GM19468 (cell line): Measurements from ENCODE around the gene TFCP2L1.

Experiments
- ATAC-seq: cut with Tn5 transposase; IDR thresholded peaks from one replicate; pipeline ENCODE4 v1.9.1; 2021; ENCODE audit warnings: mild to moderate bottlenecking, moderate library complexity, moderate number of reproducible peaks; ENCODE audit not compliant: unreplicated experiment; ENCODE audit errors: extremely low read depth

TFCP2L1 gene

GRCh38 chr2:121185111-121185510 lies 99.9 kb downstream of the TFCP2L1 start:
- no peak for ATAC-seq

- no peak for ATAC-seq
These were observed 100.6 kb downstream of the TFCP2L1 start for GRCh38 chr2:121184248-121184862.

- no peak for ATAC-seq
These were observed 102.5 kb downstream of the TFCP2L1 start for GRCh38 chr2:121182520-121182919.

DNA sequence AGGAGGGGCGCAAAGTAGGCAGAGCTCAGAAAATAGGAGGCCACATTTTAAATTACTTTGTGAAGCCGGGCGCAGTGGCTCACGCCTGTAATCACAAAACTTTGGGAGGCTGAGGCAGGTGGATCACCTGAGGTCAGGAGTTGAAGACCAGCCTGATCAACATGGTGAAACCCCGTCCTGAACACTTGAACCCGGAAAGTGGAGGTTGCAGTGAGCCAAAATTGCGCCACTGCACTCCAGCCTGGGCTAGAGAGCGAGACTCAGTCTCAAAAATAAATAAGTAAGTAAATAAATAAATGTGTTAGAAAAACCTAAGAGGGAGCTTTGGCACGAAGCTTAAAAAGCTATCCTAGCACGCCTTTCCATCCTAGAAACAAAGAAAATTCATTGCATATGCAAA lies 105.5 kb downstream of the TFCP2L1 start:
- ATAC-seq: no peak

DNA sequence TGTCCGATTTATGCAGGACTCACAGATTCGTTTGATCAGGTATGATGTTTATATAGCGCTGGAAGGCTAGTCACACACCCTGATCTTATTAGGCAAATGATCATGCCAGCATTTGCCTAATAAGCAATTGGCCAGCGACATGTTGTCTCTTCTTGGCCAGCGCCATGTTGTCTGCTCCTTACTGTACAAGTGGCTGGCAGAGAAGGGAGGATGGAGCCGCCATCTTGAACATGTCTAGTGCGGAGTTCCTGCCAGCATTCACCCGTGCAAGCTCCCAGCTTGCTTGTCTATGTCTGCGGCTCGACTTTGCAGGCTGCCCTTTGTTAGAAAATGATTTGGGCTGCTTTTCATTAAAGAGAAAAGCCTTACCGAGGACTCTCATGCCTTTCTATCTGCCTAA lies 106.3 kb downstream of the TFCP2L1 start:
- ATAC-seq: no peak

DNA sequence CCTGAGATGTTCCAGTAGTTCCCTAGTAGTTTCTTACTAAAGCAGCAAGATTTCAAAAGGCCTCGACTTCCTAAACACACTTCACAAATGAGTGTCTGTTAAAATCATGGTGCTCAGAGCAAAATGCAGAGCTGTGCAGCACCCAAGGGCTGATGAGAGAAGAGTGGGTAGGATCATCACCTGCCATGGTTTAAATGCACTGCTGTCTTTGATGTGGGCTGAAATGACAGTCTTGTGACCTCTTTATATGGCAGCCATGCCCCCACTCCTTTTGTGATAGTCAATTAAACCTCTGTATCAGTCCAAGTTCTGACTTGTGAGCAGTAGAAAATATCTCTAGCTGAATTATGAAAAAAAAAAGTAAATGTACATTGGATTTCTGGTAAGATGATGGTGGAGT lies 107.1 kb downstream of the TFCP2L1 start:
- no peak for ATAC-seq

DNA sequence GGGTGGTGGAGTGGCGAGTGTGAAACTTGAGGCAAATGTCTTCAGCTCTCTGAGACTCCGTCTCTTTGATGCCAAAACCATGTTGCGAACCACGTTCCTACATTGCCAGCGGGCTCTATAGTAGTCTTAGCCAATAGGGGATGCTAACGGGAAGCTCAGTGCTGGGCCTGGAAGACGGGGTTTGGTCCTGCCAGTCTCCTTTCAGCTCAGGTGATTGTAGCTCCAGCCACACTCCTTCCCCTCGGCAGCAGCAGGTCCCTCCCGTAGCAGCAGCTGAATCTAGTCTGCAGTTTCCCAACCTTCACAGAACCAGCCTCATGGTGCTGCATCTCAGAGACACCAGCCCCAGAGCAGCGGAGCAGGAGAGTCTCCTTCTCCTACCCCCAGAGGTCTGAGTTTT lies 109.7 kb downstream of the TFCP2L1 start:
- no peak for ATAC-seq

- no peak for ATAC-seq
These were observed 111.2 kb downstream of the TFCP2L1 start for GRCh38 chr2:121173806-121174205.

DNA sequence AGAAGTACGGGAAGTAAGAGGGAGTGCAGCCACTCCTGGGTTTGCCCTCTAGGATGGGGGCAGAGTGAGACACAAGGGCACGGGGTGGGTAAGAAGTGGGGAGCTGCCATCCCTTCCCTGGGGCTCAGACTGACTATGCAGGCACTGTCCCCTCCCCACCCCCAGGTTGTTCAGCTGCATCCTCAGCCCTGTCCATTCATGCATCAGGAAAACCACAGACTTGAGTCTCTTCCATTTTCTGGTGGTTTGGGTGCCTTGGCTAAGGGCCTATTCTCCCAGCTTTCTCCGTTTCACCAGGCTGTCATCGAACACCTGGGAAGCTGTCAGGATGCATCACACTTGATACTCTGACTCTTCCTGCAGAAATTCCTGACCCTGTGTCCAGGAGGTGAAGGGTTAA lies 111.9 kb downstream of the TFCP2L1 start:
- ATAC-seq: no peak

DNA sequence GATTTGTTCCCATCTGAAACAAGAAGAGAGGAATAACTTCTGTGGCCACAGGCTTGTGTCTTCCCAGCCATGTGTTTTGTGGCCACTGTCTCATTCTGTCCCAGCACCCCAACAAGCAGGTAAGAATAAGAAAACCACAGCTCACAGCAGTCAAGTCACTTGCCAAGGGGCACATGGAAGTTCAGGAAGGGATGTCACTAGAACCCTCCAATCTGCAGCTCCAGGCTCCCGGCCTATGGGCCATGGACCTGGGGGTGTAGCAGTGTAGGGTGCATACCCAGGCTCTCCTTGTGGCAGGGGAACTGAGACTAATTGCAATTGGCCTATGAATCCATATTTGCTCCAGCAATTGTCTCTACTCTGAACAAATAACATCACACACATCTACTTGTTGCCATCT lies 112.5 kb downstream of the TFCP2L1 start:
- no peak for ATAC-seq

GRCh38 chr2:121171625-121172119 lies 113.3 kb downstream of the TFCP2L1 start:
- ATAC-seq: no peak

DNA sequence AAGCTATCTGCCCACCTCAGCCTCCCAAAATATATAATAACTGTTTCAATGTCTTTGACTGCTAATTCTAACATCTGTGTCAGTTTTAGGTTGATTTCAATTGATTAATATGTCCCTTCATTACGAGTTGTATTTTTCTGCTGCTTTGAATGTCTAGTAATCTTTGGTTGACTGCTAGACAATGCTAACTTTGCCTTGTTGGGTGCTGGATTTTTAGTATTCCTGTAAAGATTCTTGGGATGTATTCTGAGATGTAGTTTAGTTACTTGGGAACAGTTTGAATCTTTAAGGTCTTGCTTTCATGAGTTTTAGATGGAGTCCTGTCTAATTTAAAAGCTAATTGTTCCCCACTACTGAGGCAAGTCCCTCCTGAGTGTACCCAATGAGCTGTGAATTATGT lies 114.4 kb downstream of the TFCP2L1 start:
- no peak for ATAC-seq

DNA sequence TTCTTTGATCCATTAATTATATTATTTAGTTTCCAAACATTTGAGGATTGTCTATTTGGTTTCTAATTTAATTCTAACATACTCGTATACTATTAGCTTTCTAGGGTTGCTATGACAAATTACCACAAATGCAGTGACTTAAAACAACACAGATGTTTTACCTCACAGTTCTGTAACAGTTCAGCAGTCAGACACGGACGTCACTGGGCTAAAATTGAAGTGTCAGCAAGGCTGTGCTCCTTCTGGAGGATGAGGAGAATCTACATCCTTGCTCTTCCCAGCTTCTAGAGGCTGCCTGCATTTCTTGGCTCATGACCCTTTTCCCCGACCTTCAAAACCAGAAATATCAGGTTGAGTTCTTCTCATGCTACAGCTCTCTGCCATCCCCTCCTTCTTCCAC lies 117.6 kb downstream of the TFCP2L1 start:
- no peak for ATAC-seq
